GM18505 (cell line): Measurements from ENCODE around the gene MAGEE1.
A peak's percentile ranks its signal among the peaks of the same experiment; 100 is the strongest.

Experiments
- ATAC-seq: cut with Tn5 transposase; IDR thresholded peaks from one replicate; pipeline ENCODE4 v1.9.1; 2021; ENCODE audit not compliant: unreplicated experiment
- POLR2A ChIP-seq: IDR thresholded peaks from 4 replicates; pipeline ENCODE4 v1.6.1; 2011; ENCODE audit warnings: borderline replicate concordance; ENCODE audit not compliant: insufficient read depth, insufficient read length; ENCODE audit errors: extremely low read depth

MAGEE1 gene

GRCh38 chrX:76427560-76428242 is at the start of gene MAGEE1:
MAGEE1 (plus strand) TSS chrX:76427710; CDS start chrX:76427931, 221 bp downstream.
- ATAC-seq: peak; percentile 91
- peak; percentile 36 for TF ChIP-seq POLR2A

- TF ChIP-seq POLR2A: no peak
- no peak for ATAC-seq
These were observed 28.5 kb upstream of the MAGEE1 start for GRCh38 chrX:76398970-76399369.

GRCh38 chrX:76407795-76408194 is 19.7 kb upstream of the MAGEE1 start:
- no peak for ATAC-seq
- no peak for TF ChIP-seq POLR2A

- ATAC-seq: no peak
These were observed 7.3 kb upstream of the MAGEE1 start for GRCh38 chrX:76420237-76420636.

GRCh38 chrX:76428243-76429130 is 977 bp downstream of the MAGEE1 start:
- TF ChIP-seq POLR2A: no peak
- peak; percentile 47 for ATAC-seq

More at GRCh38 chrX:76420237-76420636, 7.3 kb upstream of the MAGEE1 start:
- TF ChIP-seq POLR2A: no peak

GRCh38 chrX:76433219-76433618 is 5.7 kb downstream of the MAGEE1 start:
- no peak for TF ChIP-seq POLR2A
- no peak for ATAC-seq

- no peak for TF ChIP-seq POLR2A
- ATAC-seq: no peak
These were observed 6.7 kb downstream of the MAGEE1 start for GRCh38 chrX:76434103-76434741.

- no peak for ATAC-seq
- no peak for TF ChIP-seq POLR2A
These were observed 11.7 kb downstream of the MAGEE1 start for GRCh38 chrX:76439188-76439587.

GRCh38 chrX:76453737-76454406 is 26.4 kb downstream of the MAGEE1 start:
- no peak for TF ChIP-seq POLR2A
- ATAC-seq: no peak

- ATAC-seq: peak; percentile 74
- no peak for TF ChIP-seq POLR2A
These were observed 27.0 kb downstream of the MAGEE1 start for GRCh38 chrX:76454456-76454927.

- ATAC-seq: no peak
- TF ChIP-seq POLR2A: no peak
These were observed 49.8 kb downstream of the MAGEE1 start for GRCh38 chrX:76477353-76477752.
